Kidney (tissue), 14 donors: ENCODE results near the gene USP17L29. TPM values are rescaled to one million over a fixed set of nuclear protein-coding genes. Genes with fewer than 3 reads are reported as not detected.
"Not testable (repeated sequence)": the region's sequence is repeated elsewhere in the genome, so short reads cannot be mapped to it uniquely, and the experiment has no call there.

ENCODE experiments used
- DNase-seq, 5 donors: peaks; one replicate each; pipeline ENCODE4 v3.0.0-alpha.2; 2013 to 2020
- FAIRE-seq: peaks from 2 replicates; lab custom pipeline; 2012; peaks lifted over from hg19 to GRCh38; lab: Jason Lieb, UNC
- H3K27ac ChIP-seq, 2 donors: one replicate each; pipeline ENCODE4 v1.7.0; 2013; ENCODE audit warnings: low read depth in 2 of 2, low read length in 2 of 2, inconsistent platforms in 1 of 2
- H3K27me3 ChIP-seq: one replicate; pipeline ENCODE4 v1.7.1; 2013; ENCODE audit warnings: low read length, inconsistent platforms; ENCODE audit not compliant: control insufficient read depth, insufficient read depth
- H3K36me3 ChIP-seq, 3 donors: one replicate each; pipeline versions ENCODE4 v1.7.0 to v1.7.1; 2013; ENCODE audit warnings: low read length in 3 of 3, control low read depth in 1 of 3, inconsistent platforms in 1 of 3; ENCODE audit not compliant: insufficient read depth in 3 of 3, control insufficient read depth in 2 of 3
- H3K4me1 ChIP-seq, 3 donors: one replicate each; pipeline versions ENCODE4 v1.7.0 to v1.7.1; 2013; ENCODE audit warnings: low read length in 3 of 3, inconsistent platforms in 1 of 3, low read depth in 1 of 3; ENCODE audit not compliant: control insufficient read depth in 2 of 3, insufficient read depth in 2 of 3
- H3K4me3 ChIP-seq, 3 donors: one replicate each; pipeline versions ENCODE4 v1.7.0 to v1.8.1; 2013; ENCODE audit warnings: low read length in 3 of 3, control low read depth in 1 of 3, inconsistent platforms in 1 of 3
- H3K9ac ChIP-seq, 3 donors: one replicate each; pipeline versions ENCODE4 v1.7.0 to v1.7.1; 2013; ENCODE audit warnings: low read length in 3 of 3, control low read depth in 1 of 3, inconsistent platforms in 1 of 3
- H3K9me3 ChIP-seq, 3 donors: one replicate each; pipeline versions ENCODE4 v1.7.0 to v1.7.1; 2013; ENCODE audit warnings: low read length in 3 of 3, control low read depth in 1 of 3, inconsistent platforms in 1 of 3; ENCODE audit not compliant: control insufficient read depth in 2 of 3, insufficient read depth in 1 of 3
- CTCF ChIP-seq: IDR thresholded peaks from 3 replicates; pipeline ENCODE4 v1.5.1; 2012; ENCODE audit warnings: mild to moderate bottlenecking, moderate library complexity, borderline replicate concordance; ENCODE audit not compliant: insufficient read depth; ENCODE audit errors: extremely low read depth
- intact Hi-C: fragments of 100-400 bp; cut with DNase I; formaldehyde crosslinking; loops from one replicate; pipeline ENCODE4 v1.11.1; 2022
- polyA plus RNA-seq: library from polyadenylated mRNA; stranded (reverse); fragments of 350-450 nt; fragmentation: Illumina TruSeq; extraction: RNeasy Lipid Tissue Mini Kit (QIAGEN cat#74804); gene quantifications from one replicate; pipeline ENCODE4 v1.2.3, GENCODE V29; 2014; ENCODE audit warnings: low read depth, low replicate concordance; ENCODE audit not compliant: insufficient read depth
- total RNA-seq: library from RNA; stranded (reverse); fragmentation: NEBNext Ultra II Directional; extraction: Animal tissue kit (Norgen Biotek cat#: 25700); gene quantifications from one replicate; pipeline ENCODE4 v1.2.1, GENCODE V29; 2021
- donor health status: control.
- donor health status: control.
- donor health status: control.
- donor health status: control.
- donor health status: control.
- donor health status: DM: yes; HTN: yes; CAD: no.
- donor health status: Normal renal cell carcinoma (clear cell type).

USP17L29 gene
- total and polyA plus RNA-seq, 2 donors from 2014 or later, result not detected

- intact Hi-C loops, result no loop called here
- no peaks in the 10 kb centered on the region for H3K36me3 ChIP-seq
- H3K27me3 ChIP-seq, result no peaks in the 10 kb centered on the region
- no peak overlapping the region for H3K27ac ChIP-seq
- TF ChIP-seq CTCF, result no peak
- H3K4me1 ChIP-seq, result no peaks in the 10 kb centered on the region
- no peak overlapping the region for H3K9ac ChIP-seq
- FAIRE-seq, result no peak
- no peak overlapping the region for H3K4me3 ChIP-seq
- no peak for DNase-seq
- H3K9me3 ChIP-seq, result no peaks in the 10 kb centered on the region
Observed at GRCh38 chr4:9384126-9384525, 30.7 kb downstream of the USP17L29 start.

DNA sequence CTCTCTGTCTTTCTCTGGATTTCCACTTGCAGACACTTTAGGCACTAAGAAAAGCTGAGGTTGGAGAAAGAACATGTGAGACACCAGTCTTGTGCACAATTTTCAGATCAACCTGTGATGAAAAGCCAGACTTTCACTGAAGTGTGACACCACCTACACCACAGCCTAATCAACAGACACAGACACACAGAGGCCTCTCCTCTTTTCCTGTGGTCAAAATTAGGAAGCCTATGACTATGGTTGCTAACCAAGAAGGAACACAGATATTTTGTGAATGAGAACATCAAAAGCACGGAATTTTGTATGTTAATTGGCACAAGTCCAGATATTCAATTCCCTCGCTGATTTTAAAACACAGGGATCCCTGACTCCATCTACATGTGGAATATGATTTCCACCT is 35.6 kb downstream of the USP17L29 start:
- H3K9ac ChIP-seq, H3K36me3 ChIP-seq, DNase-seq, H3K27me3 ChIP-seq, H3K4me1 ChIP-seq, FAIRE-seq, intact Hi-C loops, H3K4me3 ChIP-seq, H3K27ac ChIP-seq, H3K9me3 ChIP-seq: not testable (repeated sequence)

Other genes with a start within 250 kb of the USP17L29 start
- gene FAM90A26, start 183.2 kb upstream of the USP17L29 start, total RNA-seq, result not detected
- not detected for gene FAM90A26, start 183.2 kb upstream of the USP17L29 start, polyA plus RNA-seq
- gene USP17L10, start 143.0 kb upstream of the USP17L29 start, total RNA-seq, result not detected
- not detected for gene USP17L10, start 143.0 kb upstream of the USP17L29 start, polyA plus RNA-seq
- gene USP17L11, start 138.2 kb upstream of the USP17L29 start, total RNA-seq, result not detected
- gene USP17L11, start 138.2 kb upstream of the USP17L29 start, polyA plus RNA-seq, result not detected
- not detected for gene USP17L12, start 133.5 kb upstream of the USP17L29 start, total RNA-seq
- not detected for gene USP17L12, start 133.5 kb upstream of the USP17L29 start, polyA plus RNA-seq
- gene USP17L13, start 128.7 kb upstream of the USP17L29 start, total RNA-seq, result not detected
- gene USP17L13, start 128.7 kb upstream of the USP17L29 start, polyA plus RNA-seq, result not detected
- gene USP17L15, start 119.3 kb upstream of the USP17L29 start, total RNA-seq, result not detected
- not detected for gene USP17L15, start 119.3 kb upstream of the USP17L29 start, polyA plus RNA-seq
- gene USP17L17, start 109.8 kb upstream of the USP17L29 start, total RNA-seq, result 0.41 TPM
- gene USP17L17, start 109.8 kb upstream of the USP17L29 start, polyA plus RNA-seq, result not detected
- not detected for gene USP17L18, start 105.0 kb upstream of the USP17L29 start, total RNA-seq
- gene USP17L18, start 105.0 kb upstream of the USP17L29 start, polyA plus RNA-seq, result not detected
- not detected for gene USP17L19, start 100.3 kb upstream of the USP17L29 start, total RNA-seq
- gene USP17L19, start 100.3 kb upstream of the USP17L29 start, polyA plus RNA-seq, result not detected
- not detected for gene USP17L20, start 95.5 kb upstream of the USP17L29 start, total RNA-seq
- not detected for gene USP17L20, start 95.5 kb upstream of the USP17L29 start, polyA plus RNA-seq
- not detected for gene USP17L21, start 90.8 kb upstream of the USP17L29 start, total RNA-seq
- not detected for gene USP17L21, start 90.8 kb upstream of the USP17L29 start, polyA plus RNA-seq
- gene USP17L22, start 86.0 kb upstream of the USP17L29 start, total RNA-seq, result not detected
- gene USP17L22, start 86.0 kb upstream of the USP17L29 start, polyA plus RNA-seq, result not detected
- gene USP17L24, start 28.5 kb upstream of the USP17L29 start, total RNA-seq, result not detected
- not detected for gene USP17L24, start 28.5 kb upstream of the USP17L29 start, polyA plus RNA-seq
- gene USP17L25, start 23.7 kb upstream of the USP17L29 start, total RNA-seq, result not detected
- gene USP17L25, start 23.7 kb upstream of the USP17L29 start, polyA plus RNA-seq, result not detected
- gene USP17L26, start 19.0 kb upstream of the USP17L29 start, total RNA-seq, result not detected
- not detected for gene USP17L26, start 19.0 kb upstream of the USP17L29 start, polyA plus RNA-seq
- gene USP17L5, start 14.2 kb upstream of the USP17L29 start, total RNA-seq, result not detected
- not detected for gene USP17L5, start 14.2 kb upstream of the USP17L29 start, polyA plus RNA-seq
- gene USP17L27, start 9.5 kb upstream of the USP17L29 start, total RNA-seq, result not detected
- not detected for gene USP17L27, start 9.5 kb upstream of the USP17L29 start, polyA plus RNA-seq
- gene USP17L28, start 4.7 kb upstream of the USP17L29 start, total RNA-seq, result not detected
- not detected for gene USP17L28, start 4.7 kb upstream of the USP17L29 start, polyA plus RNA-seq
- gene USP17L30, start 9.5 kb downstream of the USP17L29 start, total RNA-seq, result not detected
- gene USP17L30, start 9.5 kb downstream of the USP17L29 start, polyA plus RNA-seq, result not detected
- gene DEFB131A, start 90.8 kb downstream of the USP17L29 start, total RNA-seq, result not detected
- gene DEFB131A, start 90.8 kb downstream of the USP17L29 start, polyA plus RNA-seq, result not detected